Thymus (tissue), 11 donors: ENCODE measurements around the gene PPP4R3B. TPM values are rescaled to one million over a fixed set of nuclear protein-coding genes. Genes with fewer than 3 reads are reported as not detected.

Experiments used
- DNase-seq, 9 donors: peaks; one replicate each; pipeline ENCODE4 v3.0.0-alpha.2; 2013; ENCODE audit warnings: low spot score in 9 of 9, low read depth in 6 of 9, missing footprints in 1 of 9
- H3K27ac ChIP-seq, 2 donors: one replicate each; pipeline ENCODE4 v1.5.1; 2013; ENCODE audit warnings: control low read depth in 1 of 2, low read depth in 1 of 2, low read length in 1 of 2, mild to moderate bottlenecking in 1 of 2, moderate library complexity in 1 of 2
- H3K27me3 ChIP-seq, 2 donors: one replicate each; pipeline ENCODE4 v1.5.1; 2013; ENCODE audit warnings: low read length in 1 of 2; ENCODE audit not compliant: control insufficient read depth in 2 of 2, insufficient read depth in 1 of 2
- H3K36me3 ChIP-seq, 2 donors: one replicate each; pipeline ENCODE4 v1.5.1; 2013; ENCODE audit warnings: low read length in 1 of 2, mild to moderate bottlenecking in 1 of 2, moderate library complexity in 1 of 2; ENCODE audit not compliant: control insufficient read depth in 2 of 2, insufficient read depth in 2 of 2
- H3K4me1 ChIP-seq, 2 donors: one replicate each; pipeline ENCODE4 v1.5.1; 2013; ENCODE audit warnings: low read length in 2 of 2; ENCODE audit not compliant: control insufficient read depth in 2 of 2, insufficient read depth in 2 of 2
- H3K4me3 ChIP-seq, 2 donors: one replicate each; pipeline ENCODE4 v1.5.1; 2013; ENCODE audit warnings: low read length in 2 of 2, control low read depth in 1 of 2, mild to moderate bottlenecking in 1 of 2
- H3K9me3 ChIP-seq, 2 donors: one replicate each; pipeline ENCODE4 v1.5.1; 2013; ENCODE audit warnings: low read length in 1 of 2, mild to moderate bottlenecking in 1 of 2; ENCODE audit not compliant: control insufficient read depth in 2 of 2, insufficient read depth in 1 of 2
- WGBS: extraction: QIAGEN DNeasy Blood & Tissue Kit; methylation state at CpG from one replicate; pipeline ENCODE4 v1.1.7; 2013; 5-methylcytosine and 5-hydroxymethylcytosine counted together
- polyA plus RNA-seq: library from polyadenylated mRNA; stranded (reverse); fragments of 200-250 nt; gene quantifications from one replicate; pipeline ENCODE4 v1.2.3, GENCODE V29; 2013
- total RNA-seq: library from RNA; stranded (reverse); fragments of 120-200 nt; gene quantifications from one replicate; pipeline ENCODE4 v1.2.4, GENCODE V29; 2013
- donor health status: healthy.

The PPP4R3B gene
- total and polyA plus RNA-seq, 2 donors, result 45.9 to 56.0 TPM

DNA sequence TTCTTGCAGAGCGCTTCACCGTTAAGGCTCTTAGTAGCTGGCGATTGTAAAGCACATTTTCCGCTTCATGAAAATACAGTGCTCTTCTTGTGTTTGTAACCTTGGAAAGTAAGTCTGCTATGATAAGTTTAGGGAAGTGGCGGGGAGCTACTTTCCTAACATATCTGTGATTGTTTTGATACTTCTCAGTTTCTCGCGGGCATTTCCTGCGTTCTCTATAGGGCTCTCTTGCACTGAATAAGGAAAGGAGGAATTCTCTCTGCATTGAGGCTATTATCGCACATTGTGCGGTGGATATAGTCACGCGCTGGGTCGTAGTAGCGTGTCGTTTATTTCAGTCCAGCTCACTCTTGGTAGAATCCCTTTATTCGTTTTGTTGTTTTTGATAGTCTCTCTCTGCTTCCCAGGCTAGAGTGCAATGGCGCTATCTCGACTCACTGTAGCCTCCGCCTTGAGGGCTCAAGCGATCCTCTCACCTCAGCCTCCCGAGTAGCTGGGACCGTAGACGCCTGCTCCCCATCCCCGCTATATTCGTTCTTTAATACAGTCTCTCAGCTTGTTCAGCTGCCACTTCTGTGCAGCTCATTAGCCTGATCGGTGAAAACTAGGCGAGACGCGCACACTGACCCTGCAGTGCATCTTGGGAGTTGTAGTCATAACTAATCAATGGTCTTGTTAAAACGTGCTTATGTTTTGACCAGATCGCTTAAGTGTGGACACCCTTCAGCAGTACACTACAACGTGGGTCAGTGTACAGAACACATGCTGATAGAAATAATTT lies 1.0 kb upstream of the PPP4R3B start:
- under 1% methylated on average over 32 of the region's 32 CpGs for WGBS
- peak overlapping the region; percentile 96 to 97 for H3K27ac ChIP-seq
- H3K27me3 ChIP-seq, result no peaks in the 10 kb centered on the region
- peak; percentile 24 to 76 (median 48) for DNase-seq
- peak overlapping the region; percentile 95 to 99 for H3K4me3 ChIP-seq
- H3K9me3 ChIP-seq, result no peaks in the 10 kb centered on the region
- H3K36me3 ChIP-seq, result peaks cover 8 to 15% of the 10 kb centered on the region in 2 donors
- peaks cover 22 to 27% of the 10 kb centered on the region in 2 donors for H3K4me1 ChIP-seq

- no peaks in the 10 kb centered on the region for H3K27me3 ChIP-seq
- H3K9me3 ChIP-seq, result no peaks in the 10 kb centered on the region
- DNase-seq, result no peak
- peaks cover 8 to 15% of the 10 kb centered on the region in 2 donors for H3K36me3 ChIP-seq
- H3K4me3 ChIP-seq, result peak overlapping the region; percentile 95 to 99
- H3K4me1 ChIP-seq, result peaks cover 22 to 27% of the 10 kb centered on the region in 2 donors
- peak overlapping the region; percentile 96 to 97 for H3K27ac ChIP-seq
- under 1% methylated on average over 10 of the region's 10 CpGs for WGBS
Observed at GRCh38 chr2:55618025-55618274, 528 bp upstream of the PPP4R3B start.

- H3K4me3 ChIP-seq, result peak overlapping the region; percentile 95 to 99
- H3K4me1 ChIP-seq, result peaks cover 22 to 27% of the 10 kb centered on the region in 2 donors
- peaks cover 11 to 24% of the 10 kb centered on the region in 2 donors for H3K36me3 ChIP-seq
- H3K9me3 ChIP-seq, result no peaks in the 10 kb centered on the region
- under 1% methylated on average over 24 of the region's 24 CpGs for WGBS
- H3K27ac ChIP-seq, result peak overlapping the region; percentile 95 to 97
- no peaks in the 10 kb centered on the region for H3K27me3 ChIP-seq
- DNase-seq, result peak in 8 of 9 donors; percentile 36 to 75 (median 51)
Observed at GRCh38 chr2:55616551-55617174, 759 bp downstream of the PPP4R3B start.

DNA sequence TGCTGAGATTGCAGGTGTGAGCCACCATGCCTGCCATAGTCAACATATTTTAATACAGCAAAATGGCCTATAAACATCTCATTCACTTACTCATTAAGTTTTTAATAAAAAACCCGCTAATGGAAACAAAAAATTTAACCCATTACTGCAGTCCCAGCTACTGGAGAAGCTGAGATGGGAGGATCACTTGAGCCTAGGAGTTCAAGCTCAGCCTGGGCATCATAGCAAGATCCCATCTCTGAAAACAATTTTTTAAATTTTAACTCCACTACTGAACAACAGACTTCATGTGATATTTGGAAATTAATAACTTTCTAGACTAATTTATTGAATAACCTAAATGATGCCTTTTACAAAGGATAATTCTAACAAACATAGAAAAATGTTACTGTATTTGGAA lies 5.4 kb downstream of the PPP4R3B start:
- DNase-seq, result no peak
- H3K4me1 ChIP-seq, result peaks cover 4 to 5% of the 10 kb centered on the region in 2 donors
- peaks cover 7 to 28% of the 10 kb centered on the region in 2 donors for H3K36me3 ChIP-seq
- H3K27me3 ChIP-seq, result no peaks in the 10 kb centered on the region
- H3K27ac ChIP-seq, result no peak overlapping the region
- 97% methylated on average over 1 of the region's 1 CpG for WGBS
- no peaks in the 10 kb centered on the region for H3K9me3 ChIP-seq
- H3K4me3 ChIP-seq, result no peak overlapping the region

DNA sequence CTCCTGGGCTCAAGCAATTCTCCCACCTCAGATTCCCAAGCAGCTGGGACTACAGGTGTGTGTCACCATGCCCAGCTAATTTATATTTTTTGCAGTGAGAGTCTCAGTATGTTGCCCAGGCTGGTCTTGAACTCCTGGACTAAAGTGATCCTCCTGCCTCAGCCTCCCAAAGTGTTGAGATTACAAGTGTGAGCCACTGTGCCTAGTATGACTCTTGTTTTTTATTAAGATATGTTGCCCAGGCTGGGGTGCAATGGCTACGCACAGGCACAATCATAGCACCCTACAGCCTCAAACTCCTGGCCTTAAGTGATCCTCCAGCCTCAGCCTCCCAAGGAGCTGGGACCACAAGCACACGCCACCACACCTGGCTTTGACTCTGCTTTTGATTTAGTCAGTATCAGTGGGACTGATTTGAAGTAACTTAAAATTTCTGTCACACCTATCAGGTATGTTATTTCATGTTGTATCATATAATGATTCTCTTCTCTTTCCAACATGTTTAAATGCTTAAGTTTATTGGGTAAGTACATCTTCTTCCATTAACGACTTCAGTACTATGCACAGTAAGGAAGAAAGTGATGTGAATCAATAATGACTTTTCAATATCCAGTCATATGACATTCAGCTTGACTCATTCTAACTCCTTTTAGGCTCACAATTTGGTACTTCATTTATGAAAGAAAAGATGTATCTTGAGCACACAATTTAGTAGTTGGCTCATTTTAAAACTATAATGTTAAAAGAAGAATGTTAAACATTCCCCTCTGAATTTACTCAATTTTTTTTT lies 6.3 kb downstream of the PPP4R3B start:
- no peak for DNase-seq
- WGBS, result 98% methylated on average over 3 of the region's 3 CpGs
- H3K27ac ChIP-seq, result no peak overlapping the region
- peaks cover 4 to 5% of the 10 kb centered on the region in 2 donors for H3K4me1 ChIP-seq
- H3K36me3 ChIP-seq, result peaks cover 11 to 28% of the 10 kb centered on the region in 2 donors
- H3K27me3 ChIP-seq, result no peaks in the 10 kb centered on the region
- H3K4me3 ChIP-seq, result no peak overlapping the region
- H3K9me3 ChIP-seq, result no peaks in the 10 kb centered on the region

GRCh38 chr2:55609938-55610578 lies 7.4 kb downstream of the PPP4R3B start:
- Histone ChIP-seq H3K4me3 (no peak overlapping the region), H3K9me3 (no peaks in the 10 kb centered on the region), H3K36me3 (peaks cover 11 to 28% of the 10 kb centered on the region in 2 donors), H3K4me1 (no peaks in the 10 kb centered on the region), H3K27ac (no peak overlapping the region), H3K27me3 (no peaks in the 10 kb centered on the region)
- 98% methylated on average over 1 of the region's 1 CpG for WGBS
- no peak for DNase-seq

- H3K9me3 ChIP-seq, result no peaks in the 10 kb centered on the region
- peaks cover 11 to 25% of the 10 kb centered on the region in 2 donors for H3K36me3 ChIP-seq
- WGBS, result 86% methylated on average over 8 of the region's 8 CpGs
- no peaks in the 10 kb centered on the region for H3K4me1 ChIP-seq
- H3K27ac ChIP-seq, result no peak overlapping the region
- DNase-seq, result no peak
- H3K27me3 ChIP-seq, result no peaks in the 10 kb centered on the region
- H3K4me3 ChIP-seq, result no peak overlapping the region
Observed at GRCh38 chr2:55609193-55609794, 8.1 kb downstream of the PPP4R3B start.

- Histone ChIP-seq H3K4me1 (no peaks in the 10 kb centered on the region), H3K27me3 (no peaks in the 10 kb centered on the region), H3K27ac (no peak overlapping the region), H3K4me3 (no peak overlapping the region), H3K9me3 (no peaks in the 10 kb centered on the region), H3K36me3 (peaks cover 15 to 26% of the 10 kb centered on the region in 2 donors)
- DNase-seq, result no peak
- over 99% methylated on average over 3 of the region's 3 CpGs for WGBS
Observed at GRCh38 chr2:55607717-55608116, 9.7 kb downstream of the PPP4R3B start.
